Fibroblast of lung (primary cell): ENCODE measurements around the gene GRIN2A. TPM values are rescaled to one million over a fixed set of nuclear protein-coding genes. Genes with fewer than 3 reads are reported as not detected.

Experiments
- DNase-seq, 2 donors: peaks; one replicate each; pipeline versions ENCODE4 v3.0.0 to v3.0.0-alpha.2; 2010; ENCODE audit warnings: low read depth in 2 of 2
- H2AFZ ChIP-seq: 2 replicates; pipeline ENCODE4 v1.5.1; 2012; ENCODE audit warnings: low read length, control low read depth, inconsistent platforms
- H3K27ac ChIP-seq: 2 replicates; pipeline ENCODE4 v1.5.1; 2011; ENCODE audit warnings: low read length, control low read depth; ENCODE audit not compliant: insufficient read depth
- H3K27me3 ChIP-seq: 2 replicates; pipeline ENCODE4 v1.5.1; 2011; ENCODE audit warnings: mild to moderate bottlenecking, low read length; ENCODE audit not compliant: control insufficient read depth, insufficient read depth
- H3K36me3 ChIP-seq: 2 replicates; pipeline ENCODE4 v1.5.1; 2011; ENCODE audit warnings: low read length; ENCODE audit not compliant: control insufficient read depth, insufficient read depth
- H3K4me1 ChIP-seq: 2 replicates; pipeline ENCODE4 v1.5.1; 2011; ENCODE audit warnings: low read length; ENCODE audit not compliant: control insufficient read depth, insufficient read depth; ENCODE audit errors: extremely low read depth
- H3K4me2 ChIP-seq: 2 replicates; pipeline ENCODE4 v1.5.1; 2011; ENCODE audit warnings: low read length, control low read depth; ENCODE audit not compliant: insufficient read depth; ENCODE audit errors: extremely low read depth
- H3K4me3 ChIP-seq, 4 experiments: fragments of 200-600 bp in 1 of 4; sonication (generic) in 1 of 4; replicated peaks in 1 of 4; 2 replicates each; pipeline ENCODE4 v1.5.1; 2011 to 2016; ENCODE audit warnings: low read length in 4 of 4, low read depth in 3 of 4, mild to moderate bottlenecking in 3 of 4, control low read depth in 2 of 4, inconsistent platforms in 1 of 4, mixed read lengths in 1 of 4; ENCODE audit not compliant: insufficient read depth in 1 of 4; ENCODE audit errors: control extremely low read depth in 1 of 4
- H3K79me2 ChIP-seq: 2 replicates; pipeline ENCODE4 v1.5.1; 2012; ENCODE audit warnings: mild to moderate bottlenecking, low read length, inconsistent platforms; ENCODE audit not compliant: control insufficient read depth, insufficient read depth
- H3K9ac ChIP-seq: 2 replicates; pipeline ENCODE4 v1.5.1; 2011; ENCODE audit warnings: mild to moderate bottlenecking, low read length, control low read depth; ENCODE audit not compliant: insufficient read depth
- H3K9me3 ChIP-seq: 2 replicates; pipeline ENCODE4 v1.5.1; 2012; ENCODE audit warnings: low read depth, low read length; ENCODE audit not compliant: control insufficient read depth, insufficient read depth
- H4K20me1 ChIP-seq: 2 replicates; pipeline ENCODE4 v1.5.1; 2011; ENCODE audit warnings: low read length; ENCODE audit not compliant: control insufficient read depth, insufficient read depth; ENCODE audit errors: extremely low read depth
- EZH2 ChIP-seq: IDR thresholded peaks from 2 replicates; pipeline ENCODE4 v1.5.1; 2012; ENCODE audit warnings: low read length, control low read depth, mild to moderate bottlenecking; ENCODE audit errors: missing control alignments
- polyA plus RNA-seq, 2 donors: library from polyadenylated mRNA; depleted of rRNA in 1 of 2; stranded (reverse) in 1 of 2; unstranded in 1 of 2; fragments of >200 nt; gene quantifications; 2 replicates each; pipeline ENCODE4 v1.2.1, GENCODE V29; 2011 to 2012; ENCODE audit warnings: missing spikeins in 1 of 2
- total RNA-seq: library from RNA; depleted of rRNA; stranded (reverse); fragments of >200 nt; gene quantifications from 2 replicates; pipeline ENCODE4 v1.2.1, GENCODE V29; 2014
- TF ChIP-seq, protein P1 (sequence below), 2 donors: IDR thresholded peaks in 1 of 2; conservative IDR thresholded peaks in 1 of 2; 1 replicate in 1 of 2; 2 replicates in 1 of 2; pipeline ENCODE4 v1.5.1; 2011 to 2012; ENCODE audit warnings: low read length in 2 of 2, control low read depth in 1 of 2, inconsistent platforms in 1 of 2, low read depth in 1 of 2, mild to moderate bottlenecking in 1 of 2

The GRIN2A gene
- total and polyA plus RNA-seq, 2 donors (not counting 1 experiment from before 2014, with no cell fraction given), result 0.15 to 0.33 TPM

DNA sequence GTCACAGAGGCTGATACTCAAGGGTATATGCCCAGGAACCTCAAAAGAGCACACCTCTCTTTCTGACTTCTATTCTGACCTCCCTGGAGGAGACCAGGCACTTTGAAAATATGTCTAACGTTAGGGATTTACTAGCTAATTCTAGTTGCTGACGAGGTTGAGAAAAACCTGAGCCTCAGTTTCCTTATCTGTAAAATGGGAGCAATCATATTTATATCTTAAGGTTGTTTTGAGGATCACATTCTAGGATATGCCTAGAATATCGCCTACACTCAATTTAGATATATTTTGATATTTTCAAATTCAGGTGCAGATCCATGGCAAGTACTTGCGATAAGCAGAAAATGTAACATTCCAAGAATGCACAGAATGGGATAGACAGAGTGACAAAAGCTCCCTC lies 425.8 kb downstream of the GRIN2A start:
- no peaks in the 10 kb centered on the region for H3K9me3 ChIP-seq
- H3K9ac ChIP-seq, result no peak overlapping the region
- H4K20me1 ChIP-seq, result no peaks in the 10 kb centered on the region
- no peak overlapping the region for H3K4me3 ChIP-seq
- no peak overlapping the region for H3K4me2 ChIP-seq
- H3K4me1 ChIP-seq, result no peaks in the 10 kb centered on the region
- H3K36me3 ChIP-seq, result no peaks in the 10 kb centered on the region
- DNase-seq, result no peak
- no peaks in the 10 kb centered on the region for H3K27me3 ChIP-seq
- TF ChIP-seq, protein P1, sequence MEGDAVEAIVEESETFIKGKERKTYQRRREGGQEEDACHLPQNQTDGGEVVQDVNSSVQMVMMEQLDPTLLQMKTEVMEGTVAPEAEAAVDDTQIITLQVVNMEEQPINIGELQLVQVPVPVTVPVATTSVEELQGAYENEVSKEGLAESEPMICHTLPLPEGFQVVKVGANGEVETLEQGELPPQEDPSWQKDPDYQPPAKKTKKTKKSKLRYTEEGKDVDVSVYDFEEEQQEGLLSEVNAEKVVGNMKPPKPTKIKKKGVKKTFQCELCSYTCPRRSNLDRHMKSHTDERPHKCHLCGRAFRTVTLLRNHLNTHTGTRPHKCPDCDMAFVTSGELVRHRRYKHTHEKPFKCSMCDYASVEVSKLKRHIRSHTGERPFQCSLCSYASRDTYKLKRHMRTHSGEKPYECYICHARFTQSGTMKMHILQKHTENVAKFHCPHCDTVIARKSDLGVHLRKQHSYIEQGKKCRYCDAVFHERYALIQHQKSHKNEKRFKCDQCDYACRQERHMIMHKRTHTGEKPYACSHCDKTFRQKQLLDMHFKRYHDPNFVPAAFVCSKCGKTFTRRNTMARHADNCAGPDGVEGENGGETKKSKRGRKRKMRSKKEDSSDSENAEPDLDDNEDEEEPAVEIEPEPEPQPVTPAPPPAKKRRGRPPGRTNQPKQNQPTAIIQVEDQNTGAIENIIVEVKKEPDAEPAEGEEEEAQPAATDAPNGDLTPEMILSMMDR (conservative IDR thresholded peaks at IDR 0.05 in 1 of 2, IDR thresholded peaks at IDR 0.05 in 1 of 2; ENCODE audit: low read depth in 1 of 2, low read length in 2 of 2), result no peak
- TF ChIP-seq EZH2, result no peak
- no peaks in the 10 kb centered on the region for H3K79me2 ChIP-seq
- H2AFZ ChIP-seq, result no peak overlapping the region
- H3K27ac ChIP-seq, result no peak overlapping the region

DNA sequence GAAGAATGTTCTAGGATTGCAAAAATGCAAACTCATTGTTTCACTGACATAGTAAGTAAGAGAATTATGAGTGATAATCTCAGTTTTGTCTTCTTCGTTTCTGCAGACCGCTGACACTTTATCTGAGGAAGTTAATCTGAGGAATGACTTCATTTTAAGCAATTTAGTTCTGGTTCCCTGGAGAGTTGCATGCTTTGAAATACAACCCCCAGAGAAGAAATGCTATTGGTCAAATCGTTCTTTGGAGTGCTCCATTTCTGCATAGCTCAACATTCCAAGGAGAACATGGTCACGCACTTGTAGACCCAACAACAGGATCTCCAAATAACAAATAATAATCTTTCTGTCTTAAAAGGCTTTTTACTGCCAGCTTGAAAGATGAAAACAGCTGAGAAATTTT lies 427.1 kb downstream of the GRIN2A start:
- DNase-seq, result peak in 1 of 2 donors; percentile 9
- Histone ChIP-seq H3K27ac (no peak overlapping the region), H3K4me2 (no peak overlapping the region)

DNA sequence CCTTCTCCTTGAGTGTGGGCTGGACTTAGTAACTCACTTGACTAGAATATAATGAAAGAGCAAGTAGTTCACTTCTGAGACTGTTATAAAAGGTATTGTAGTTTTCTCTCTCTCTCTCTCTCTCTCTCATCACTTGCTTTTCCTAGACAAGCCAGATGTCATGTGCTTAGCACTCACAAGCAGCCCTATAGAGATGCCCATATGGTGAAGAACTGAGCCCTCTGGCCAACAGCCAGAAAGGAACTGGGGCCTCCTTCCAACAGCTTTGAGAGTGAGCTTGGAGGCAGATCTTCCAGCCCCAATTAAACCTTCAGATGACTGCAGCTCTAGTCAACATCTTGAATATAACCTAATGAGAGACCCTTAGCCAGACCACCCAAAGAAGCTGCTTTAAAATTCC lies 440.5 kb downstream of the GRIN2A start:
- Histone ChIP-seq H3K36me3 (no peaks in the 10 kb centered on the region), H2AFZ (no peak overlapping the region), H3K79me2 (no peaks in the 10 kb centered on the region), H3K9me3 (no peaks in the 10 kb centered on the region), H3K27ac (no peak overlapping the region), H4K20me1 (no peaks in the 10 kb centered on the region), H3K27me3 (no peaks in the 10 kb centered on the region), H3K4me1 (no peaks in the 10 kb centered on the region), H3K4me3 (no peak overlapping the region), H3K9ac (no peak overlapping the region), H3K4me2 (no peak overlapping the region)
- DNase-seq, result no peak
- TF ChIP-seq EZH2, result no peak
- TF ChIP-seq, protein P1 (conservative IDR thresholded peaks at IDR 0.05 in 1 of 2, IDR thresholded peaks at IDR 0.05 in 1 of 2; ENCODE audit: low read depth in 1 of 2, low read length in 2 of 2), result no peak

More for the DNA sequence above, 427.1 kb downstream of the GRIN2A start:
- Histone ChIP-seq H3K79me2 (no peaks in the 10 kb centered on the region), H3K4me1 (no peaks in the 10 kb centered on the region), H3K4me3 (no peak overlapping the region), H3K36me3 (no peaks in the 10 kb centered on the region), H3K27me3 (no peaks in the 10 kb centered on the region), H3K9me3 (no peaks in the 10 kb centered on the region), H2AFZ (no peak overlapping the region), H4K20me1 (no peaks in the 10 kb centered on the region), H3K9ac (no peak overlapping the region)
- TF ChIP-seq EZH2, result no peak
- TF ChIP-seq, protein P1 (conservative IDR thresholded peaks at IDR 0.05 in 1 of 2, IDR thresholded peaks at IDR 0.05 in 1 of 2; ENCODE audit: low read depth in 1 of 2, low read length in 2 of 2), result no peak
